Epithelial cell of proximal tubule (primary cell): ENCODE data around the gene ZNF609. TPM values are rescaled to one million over a fixed set of nuclear protein-coding genes. Genes with fewer than 3 reads are reported as not detected.
"Not testable (repeated sequence)": the region's sequence is repeated elsewhere in the genome, so short reads cannot be mapped to it uniquely, and the experiment has no call there.

Experiments used
- DNase-seq: peaks from one replicate; pipeline ENCODE4 v3.0.0-alpha.2; 2011; ENCODE audit warnings: low read depth
- H3K4me3 ChIP-seq: 2 replicates; pipeline ENCODE4 v1.5.1; 2011; ENCODE audit warnings: low read depth, mild to moderate bottlenecking, low read length
- total RNA-seq: library from RNA; depleted of rRNA; stranded (reverse); fragments of >200 nt; gene quantifications from 2 replicates; pipeline ENCODE4 v1.2.3, GENCODE V29; 2015
- TF ChIP-seq, protein P1 (sequence below): conservative IDR thresholded peaks from 2 replicates; pipeline ENCODE4 v1.5.1; 2012; ENCODE audit warnings: low read depth, mild to moderate bottlenecking, low read length

The ZNF609 gene
- total RNA-seq, 1 donor from 2014 or later = 11.0 TPM

DNA sequence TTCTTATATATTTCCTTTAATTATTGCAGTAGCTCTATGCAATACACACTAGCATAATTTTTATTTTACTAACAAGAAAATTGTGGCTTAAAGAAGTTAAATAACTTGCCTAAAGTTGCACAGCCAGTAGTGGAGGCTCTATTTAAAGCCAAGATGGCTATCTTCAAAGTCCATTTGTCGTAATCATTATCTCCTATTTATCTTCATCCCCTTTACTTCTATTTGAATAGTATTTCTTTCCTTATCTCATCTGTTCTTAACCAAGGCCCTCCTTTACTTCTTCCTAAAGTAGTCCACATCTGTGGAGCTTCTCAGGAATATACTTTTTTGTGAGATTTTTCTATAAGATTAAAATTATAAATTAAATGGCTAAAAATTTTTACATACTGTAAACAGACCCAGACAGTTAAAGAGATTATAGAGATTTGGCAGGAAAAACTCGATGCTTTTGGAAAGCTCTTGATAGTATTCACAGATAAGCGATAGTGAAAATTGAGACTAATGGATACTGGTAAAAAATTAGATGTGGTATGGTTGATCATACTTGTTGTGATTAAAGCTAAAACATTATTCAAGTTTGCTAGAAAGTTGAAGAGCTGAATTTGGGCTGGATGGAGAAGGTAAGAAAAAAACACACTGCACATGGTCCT lies 129.2 kb downstream of the ZNF609 start:
- TF ChIP-seq, protein P1, sequence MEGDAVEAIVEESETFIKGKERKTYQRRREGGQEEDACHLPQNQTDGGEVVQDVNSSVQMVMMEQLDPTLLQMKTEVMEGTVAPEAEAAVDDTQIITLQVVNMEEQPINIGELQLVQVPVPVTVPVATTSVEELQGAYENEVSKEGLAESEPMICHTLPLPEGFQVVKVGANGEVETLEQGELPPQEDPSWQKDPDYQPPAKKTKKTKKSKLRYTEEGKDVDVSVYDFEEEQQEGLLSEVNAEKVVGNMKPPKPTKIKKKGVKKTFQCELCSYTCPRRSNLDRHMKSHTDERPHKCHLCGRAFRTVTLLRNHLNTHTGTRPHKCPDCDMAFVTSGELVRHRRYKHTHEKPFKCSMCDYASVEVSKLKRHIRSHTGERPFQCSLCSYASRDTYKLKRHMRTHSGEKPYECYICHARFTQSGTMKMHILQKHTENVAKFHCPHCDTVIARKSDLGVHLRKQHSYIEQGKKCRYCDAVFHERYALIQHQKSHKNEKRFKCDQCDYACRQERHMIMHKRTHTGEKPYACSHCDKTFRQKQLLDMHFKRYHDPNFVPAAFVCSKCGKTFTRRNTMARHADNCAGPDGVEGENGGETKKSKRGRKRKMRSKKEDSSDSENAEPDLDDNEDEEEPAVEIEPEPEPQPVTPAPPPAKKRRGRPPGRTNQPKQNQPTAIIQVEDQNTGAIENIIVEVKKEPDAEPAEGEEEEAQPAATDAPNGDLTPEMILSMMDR = no peak
- DNase-seq = no peak
- no peak overlapping the region for H3K4me3 ChIP-seq

DNA sequence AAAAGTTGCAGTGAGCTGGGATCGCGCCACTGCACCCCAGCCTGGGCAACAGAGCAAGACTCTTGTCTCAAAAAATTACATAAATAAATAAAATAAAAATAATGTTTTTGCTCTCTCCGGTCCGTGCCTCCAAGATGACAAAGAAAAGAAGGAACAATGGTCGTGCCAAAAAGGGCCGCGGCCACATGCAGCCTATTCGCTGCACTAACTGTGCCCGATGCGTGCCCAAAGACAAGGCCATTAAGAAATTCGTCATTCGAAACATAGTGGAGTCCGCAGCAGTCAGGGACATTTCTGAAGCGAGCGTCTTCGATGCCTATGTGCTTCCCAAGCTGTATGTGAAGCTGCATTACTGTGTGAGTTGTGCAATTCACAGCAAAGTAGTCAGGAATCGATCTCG lies 132.5 kb downstream of the ZNF609 start:
- H3K4me3 ChIP-seq, DNase-seq: not testable (repeated sequence)

DNA sequence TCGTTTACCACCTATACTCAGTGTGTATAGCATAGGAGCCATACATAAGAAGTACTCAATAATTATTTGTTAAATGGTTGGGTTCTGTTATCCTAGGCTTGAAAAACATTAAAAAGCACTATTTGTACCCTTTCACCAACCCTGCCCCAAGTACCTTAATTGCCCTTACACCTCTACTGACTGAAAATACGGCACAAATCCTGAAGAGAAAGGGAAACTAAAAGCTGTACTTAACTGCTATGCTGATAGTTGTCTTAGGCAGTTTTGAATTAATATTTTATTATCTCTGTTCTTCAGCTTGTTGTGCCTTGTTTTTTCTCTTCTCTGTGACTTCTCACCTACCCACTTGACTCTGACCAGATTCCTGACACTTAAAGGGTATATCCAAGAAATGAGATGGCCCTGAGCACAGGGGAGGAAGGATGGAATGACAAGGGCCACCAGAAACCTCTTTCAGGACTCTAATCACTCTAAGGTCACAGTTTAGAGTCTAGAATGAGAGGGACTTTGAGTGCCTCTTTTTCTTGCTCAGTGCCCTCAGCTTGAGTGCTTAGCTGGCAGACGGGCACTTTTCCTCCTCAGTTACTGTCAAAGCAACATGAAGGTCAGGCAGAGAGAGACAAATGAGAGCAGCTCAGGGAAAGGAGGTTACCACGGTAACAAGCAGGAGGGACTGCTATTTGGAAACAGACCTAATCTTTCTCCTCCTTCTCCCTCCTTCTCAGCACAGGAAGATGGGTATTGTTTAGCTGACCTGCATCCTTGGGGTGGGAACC lies 136.5 kb downstream of the ZNF609 start:
- TF ChIP-seq, protein P1 = no peak
- no peak for DNase-seq
- no peak overlapping the region for H3K4me3 ChIP-seq

DNA sequence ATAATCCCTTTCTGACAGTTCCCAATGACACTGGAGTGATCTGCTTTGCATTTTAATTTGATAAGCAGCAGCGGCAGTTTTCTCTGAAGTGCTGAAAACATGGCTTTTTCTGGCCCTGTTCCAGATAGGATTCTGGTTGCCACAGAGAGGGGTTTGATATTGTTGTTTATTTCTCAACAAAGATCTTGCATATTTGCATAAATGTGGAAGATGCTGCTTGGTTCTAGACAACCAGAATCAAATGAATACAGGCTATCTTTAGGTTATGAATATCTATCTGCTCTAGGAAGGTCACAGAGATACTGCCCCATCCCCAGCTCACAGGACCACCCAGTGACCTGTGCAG lies 137.1 kb downstream of the ZNF609 start:
- TF ChIP-seq, protein P1 = no peak
- H3K4me3 ChIP-seq = no peak overlapping the region
- DNase-seq = no peak

DNA sequence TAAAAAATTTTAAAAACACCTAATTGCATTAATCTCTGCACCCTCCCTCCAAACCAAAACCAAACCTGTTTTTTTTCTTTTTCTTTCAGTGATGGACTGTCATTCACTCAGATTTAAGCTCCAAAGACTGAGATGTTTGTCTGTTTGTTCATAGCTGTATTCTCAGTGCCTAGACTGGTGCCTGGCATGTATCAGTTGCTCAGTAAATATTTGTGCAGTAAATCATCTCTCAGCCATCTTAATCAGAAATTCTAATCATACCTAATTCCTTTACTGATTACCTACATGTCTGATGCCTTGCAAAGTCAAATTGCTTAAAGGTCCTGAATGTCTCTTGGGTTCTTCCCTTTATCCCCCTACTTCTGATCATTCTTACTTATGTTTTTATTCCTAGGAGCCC lies 138.8 kb downstream of the ZNF609 start:
- DNase-seq = no peak
- no peak overlapping the region for H3K4me3 ChIP-seq
- TF ChIP-seq, protein P1 = no peak

DNA sequence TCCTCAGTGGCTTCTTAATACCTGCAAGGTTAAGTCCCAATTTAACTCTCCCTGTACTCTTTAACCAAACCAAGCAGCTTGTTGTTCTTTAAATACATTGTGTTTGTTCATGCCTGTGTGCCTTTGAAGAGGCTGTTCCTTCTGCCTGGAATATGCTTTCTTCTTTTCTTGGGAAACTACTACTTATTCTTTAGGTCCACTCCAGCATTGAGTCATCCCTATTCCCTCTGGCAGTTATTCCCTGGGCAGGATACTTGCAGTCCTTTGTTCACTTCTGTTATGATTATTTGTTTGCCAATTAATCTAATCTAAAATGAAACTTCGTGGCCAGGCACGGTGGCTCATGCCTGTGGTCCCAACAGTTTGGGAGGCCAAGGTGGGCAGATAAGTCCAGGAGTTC lies 139.3 kb downstream of the ZNF609 start:
- DNase-seq = no peak
- TF ChIP-seq, protein P1 = no peak

DNA sequence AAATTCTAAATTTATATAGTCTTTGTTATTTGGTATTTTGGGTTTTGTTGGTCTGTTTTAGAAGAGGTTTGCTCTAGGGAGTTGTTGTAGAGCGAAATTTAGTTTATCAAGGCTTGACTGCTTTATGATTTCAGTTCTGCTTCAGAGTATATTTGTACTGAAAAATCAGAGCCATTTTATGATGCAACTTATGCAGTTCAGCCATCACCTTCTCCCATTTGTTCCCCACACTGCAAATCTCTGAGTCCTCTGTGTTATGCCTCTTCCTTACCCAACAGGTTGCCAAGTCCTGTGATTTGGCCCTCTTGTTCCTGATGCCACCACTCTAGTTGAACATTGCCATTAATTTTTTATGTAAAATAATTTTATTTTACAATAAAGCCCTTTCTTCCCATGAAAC lies 140.4 kb downstream of the ZNF609 start:
- no peak overlapping the region for H3K4me3 ChIP-seq
- TF ChIP-seq, protein P1 = no peak
- no peak for DNase-seq

More for the DNA sequence above, 139.3 kb downstream of the ZNF609 start:
- no peak overlapping the region for H3K4me3 ChIP-seq
